Activated CD4-positive, alpha-beta T cell treated with anti-CD3 and anti-CD28 coated beads, Interleukin-2, amount 50 U/mL, for 48 hours (primary cell): ENCODE measurements around the gene FAAP20.
A peak's percentile ranks its signal among the peaks of the same experiment; 100 is the strongest.

Experiments
- DNase-seq, 2 experiments: peaks; one replicate each; pipeline ENCODE4 v3.0.0-alpha.2; 2020

Gene FAAP20

DNA sequence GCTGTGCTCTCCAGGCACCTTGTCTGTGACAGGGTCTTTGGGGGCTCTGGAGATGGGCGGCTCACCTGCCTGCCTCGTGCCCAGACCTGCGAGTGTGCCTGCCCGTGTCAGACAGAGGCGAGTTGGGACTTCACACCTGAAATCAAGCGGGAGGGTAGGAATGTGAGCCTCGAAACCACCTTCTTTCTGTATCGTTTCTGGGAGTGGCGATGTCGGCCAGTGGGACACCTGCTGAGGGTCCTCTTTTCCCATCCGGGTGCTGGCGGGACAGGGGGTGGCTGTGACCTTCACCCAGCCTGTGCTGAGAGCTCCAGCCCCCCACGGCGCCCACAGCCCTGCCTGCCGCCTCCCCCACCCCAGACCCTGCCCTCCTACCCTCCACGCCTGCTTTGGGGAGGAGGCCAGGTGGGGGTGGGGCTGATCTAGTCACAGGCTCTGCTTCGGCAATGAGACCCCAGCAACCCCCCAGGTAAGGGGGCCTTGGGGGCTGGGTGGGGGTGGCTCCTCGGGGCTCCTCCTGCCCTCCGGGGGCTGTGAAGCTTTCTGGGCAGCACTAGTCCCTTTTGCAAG, 15.6 kb upstream of the FAAP20 start:
- no peak for DNase-seq

DNA sequence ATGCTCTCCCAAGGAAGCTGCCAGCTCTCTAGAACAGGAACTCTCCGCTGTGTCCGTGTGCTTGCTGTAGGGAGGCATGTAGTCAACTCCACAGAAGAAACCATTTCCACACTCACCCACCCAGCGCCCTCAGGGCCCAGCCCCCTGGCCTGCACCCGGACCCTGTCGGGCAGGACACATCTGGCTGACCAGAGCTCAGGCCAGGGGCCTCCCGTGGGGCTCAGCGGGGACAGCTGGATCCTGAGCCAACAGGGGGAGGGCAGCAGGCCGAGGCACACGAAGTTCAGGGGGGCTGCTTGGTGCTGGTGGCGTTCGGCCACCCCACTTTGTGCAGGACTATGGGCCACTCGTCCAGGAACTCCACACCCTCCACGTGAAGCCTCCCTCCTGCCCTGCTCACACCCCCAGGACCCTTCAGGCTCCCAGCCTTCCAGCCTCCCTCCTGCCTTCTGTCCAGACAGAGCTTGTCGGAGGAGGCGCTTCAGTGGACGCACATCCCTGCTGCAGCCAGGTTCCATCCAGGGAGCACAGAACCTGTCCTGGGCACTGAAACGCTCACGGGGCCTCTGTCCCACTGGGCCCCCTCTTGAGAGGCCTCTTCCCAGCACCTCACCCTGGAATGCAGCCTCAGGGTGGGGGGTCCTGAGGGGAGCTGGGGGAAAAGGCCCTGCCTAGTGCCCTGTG, 15.0 kb upstream of the FAAP20 start:
- DNase-seq: no peak

DNA sequence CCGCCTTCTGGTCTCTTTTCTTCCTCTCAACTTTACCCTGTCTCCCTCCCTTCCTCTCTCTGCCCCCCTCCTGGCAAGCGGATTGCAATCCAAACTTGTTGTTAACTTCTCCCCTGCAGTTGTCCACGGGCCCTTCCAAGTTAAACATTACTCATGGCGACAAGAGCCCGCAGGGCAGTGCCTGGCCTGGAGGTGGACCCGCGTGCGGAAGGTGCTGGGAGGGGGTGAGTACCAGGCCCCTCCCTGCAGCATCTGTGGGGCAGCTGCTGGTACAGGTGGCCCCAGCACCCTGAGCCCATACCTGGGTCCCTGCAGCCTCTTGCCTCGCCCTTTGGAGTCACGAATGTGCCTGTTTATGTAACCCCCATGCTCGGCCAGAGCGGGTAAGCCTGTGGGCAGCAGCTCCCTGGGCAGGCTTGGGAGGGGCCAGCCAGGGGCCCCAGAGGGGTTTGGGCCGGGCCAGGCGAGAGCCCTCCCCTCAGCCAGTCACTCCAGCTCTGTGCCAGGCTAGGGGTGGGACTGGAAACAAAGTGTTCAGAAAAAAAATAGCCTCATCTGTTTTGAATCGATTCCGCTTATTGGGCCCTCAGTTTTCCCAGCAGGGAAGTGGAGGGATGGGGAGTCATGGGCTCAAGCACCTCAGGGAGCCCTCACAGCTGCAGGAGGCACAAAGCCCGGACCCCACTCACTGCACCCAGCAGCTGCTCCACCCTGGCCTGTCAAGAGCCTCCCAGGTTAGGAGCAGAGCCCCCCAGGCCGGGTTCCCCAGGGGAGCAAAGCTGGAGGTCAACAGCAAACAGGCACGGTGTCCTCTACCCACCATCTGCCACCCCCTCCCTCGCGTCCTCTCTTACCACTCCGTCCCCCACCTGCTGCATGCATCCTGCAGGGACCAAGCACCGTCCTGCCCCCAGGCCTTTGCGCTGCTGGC, 14.0 kb upstream of the FAAP20 start:
- no peak for DNase-seq

DNA sequence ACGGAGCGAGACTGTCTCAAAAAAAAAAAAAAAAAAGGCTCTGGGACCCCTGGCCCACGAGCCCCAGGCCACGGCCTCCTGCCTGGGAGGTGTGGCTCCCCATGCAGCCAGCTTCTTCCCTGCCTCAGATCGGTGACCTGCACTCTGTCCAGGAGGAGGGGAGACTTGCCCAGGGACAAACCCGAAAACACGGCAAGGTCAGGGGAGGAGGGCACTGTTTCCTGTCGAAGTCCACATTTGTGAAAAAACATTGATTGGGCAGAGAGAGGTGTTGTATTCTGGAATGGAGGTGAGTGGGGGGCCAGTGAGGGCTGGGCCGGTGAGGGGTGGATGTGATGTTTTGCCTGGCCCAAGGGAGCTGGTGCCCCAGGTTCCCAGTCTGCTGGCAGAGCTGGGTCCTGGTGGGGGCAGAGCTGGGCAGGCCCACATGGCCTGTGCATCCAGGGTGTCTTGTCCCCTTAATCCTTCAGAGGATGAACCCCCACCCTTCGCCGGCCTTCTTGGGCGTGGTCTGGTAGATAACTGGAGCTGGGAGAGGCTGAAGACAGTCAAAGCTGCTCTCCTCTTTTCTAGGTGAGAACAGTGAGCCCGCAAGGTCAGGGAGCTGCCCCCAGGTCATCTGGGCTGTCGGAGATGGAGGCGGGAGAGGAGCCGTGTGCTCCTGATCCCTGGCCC, 12.4 kb upstream of the FAAP20 start:
- no peak for DNase-seq

DNA sequence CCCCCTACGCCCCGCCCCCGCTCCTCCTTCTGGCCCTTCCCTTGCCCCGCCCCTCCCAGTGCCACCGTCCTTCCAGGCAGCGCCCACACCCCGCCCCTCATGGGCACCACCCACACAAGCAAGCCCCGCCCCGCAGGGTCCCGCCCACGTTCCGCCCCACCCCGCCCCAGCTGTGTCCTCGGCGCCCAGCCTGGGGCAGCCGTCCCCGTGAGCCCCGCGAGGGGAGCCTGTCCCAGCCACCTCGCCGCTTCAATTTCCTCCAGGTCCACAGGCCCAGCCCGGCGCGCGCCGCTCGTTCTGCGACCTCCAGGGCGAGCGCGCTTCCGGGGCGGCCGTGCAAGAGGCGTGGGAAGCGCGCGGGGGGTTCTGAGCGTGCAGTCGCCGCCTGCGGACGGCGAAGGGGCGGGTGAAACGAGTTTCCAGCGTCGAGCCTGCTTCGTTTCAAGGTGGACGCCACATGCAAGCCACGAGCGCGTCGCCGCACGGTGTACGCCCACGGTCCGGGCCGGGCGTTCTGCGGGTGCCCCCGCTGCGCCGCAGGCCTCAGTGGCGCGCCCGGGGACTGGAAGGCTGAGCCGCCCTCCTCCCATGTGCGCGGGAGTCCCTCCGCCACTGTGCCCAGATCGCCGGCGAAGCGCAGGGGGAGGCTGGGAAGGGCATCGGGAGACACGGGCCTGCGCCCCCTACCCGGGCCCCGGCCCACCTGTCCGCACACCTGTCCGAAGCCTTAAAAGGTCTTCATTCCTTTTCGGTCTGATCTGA, 10.8 kb upstream of the FAAP20 start:
- peak; percentile 92 for DNase-seq

DNA sequence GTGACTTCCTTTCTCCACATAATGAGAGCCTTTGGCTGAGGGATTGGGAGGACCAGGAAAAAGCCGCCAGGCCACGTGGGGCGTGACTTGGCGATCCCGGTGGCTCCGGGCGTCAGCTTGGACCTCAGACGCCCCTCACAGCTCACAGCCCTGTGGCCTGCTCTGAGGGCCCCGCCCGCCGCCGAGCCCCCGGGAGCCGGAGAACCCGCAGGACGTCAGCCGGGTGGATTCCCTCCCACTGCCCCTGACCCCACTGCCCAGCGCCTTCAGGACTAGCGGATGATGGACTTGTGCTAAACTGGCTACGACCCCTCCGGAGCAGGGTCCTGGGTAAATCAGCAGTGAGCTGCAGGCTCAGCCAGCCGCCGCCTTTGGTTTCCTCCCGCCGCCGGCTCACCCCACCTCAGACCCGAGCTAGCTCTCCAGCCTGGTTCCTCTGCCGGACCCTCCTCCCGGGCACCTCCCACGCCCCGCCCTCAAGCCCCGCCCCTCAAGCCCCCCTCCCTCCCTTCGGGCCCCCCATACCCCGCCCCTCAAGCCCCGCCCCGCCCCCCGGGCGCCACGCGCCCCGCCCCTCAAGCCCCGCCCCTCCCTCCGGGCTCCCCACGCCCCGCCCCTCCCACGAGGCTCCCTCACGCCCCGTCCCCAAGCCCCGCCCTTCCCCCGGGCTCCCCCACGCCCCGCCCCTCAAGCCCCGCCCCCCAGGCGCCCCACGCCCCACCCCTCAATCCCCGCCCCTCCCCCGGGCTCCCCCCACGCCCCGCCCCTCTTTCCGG, 10.0 kb upstream of the FAAP20 start:
- DNase-seq: no peak

DNA sequence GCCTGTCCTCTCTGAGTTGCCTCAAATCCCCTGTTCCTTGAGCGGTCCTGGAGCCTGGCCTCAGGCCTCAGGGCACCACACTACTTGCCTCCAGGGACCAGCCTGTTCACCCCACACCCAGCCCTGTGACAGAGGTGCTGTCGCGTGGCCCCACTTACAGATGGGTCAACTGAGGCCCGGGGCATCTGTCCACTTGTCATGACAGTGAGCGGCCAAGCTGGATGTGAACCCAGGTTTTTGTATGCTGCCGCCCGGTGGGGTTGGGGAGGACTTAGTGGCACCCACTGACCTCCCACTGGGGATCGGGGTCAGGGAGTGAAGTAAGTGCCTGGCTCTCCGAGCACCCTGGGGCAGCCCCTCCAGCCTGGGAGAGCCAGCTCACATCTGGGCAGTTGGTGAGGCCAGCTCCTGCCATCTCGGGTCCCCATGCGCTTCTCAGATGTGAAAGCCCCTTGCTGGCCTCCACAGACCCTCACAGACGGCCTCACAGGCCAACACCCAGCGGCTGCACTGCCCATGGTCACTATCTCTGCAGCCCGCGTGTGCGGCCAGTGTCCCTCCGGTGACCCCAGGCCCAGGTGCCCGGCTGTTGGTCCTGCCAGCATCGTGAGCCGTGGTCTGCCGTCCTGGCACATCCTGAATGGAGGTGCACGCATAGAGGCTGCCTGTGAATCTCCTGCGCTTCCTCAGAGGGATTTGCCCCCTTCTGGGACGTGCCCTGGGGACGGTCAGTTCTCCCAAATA, 9.3 kb upstream of the FAAP20 start:
- DNase-seq: no peak

DNA sequence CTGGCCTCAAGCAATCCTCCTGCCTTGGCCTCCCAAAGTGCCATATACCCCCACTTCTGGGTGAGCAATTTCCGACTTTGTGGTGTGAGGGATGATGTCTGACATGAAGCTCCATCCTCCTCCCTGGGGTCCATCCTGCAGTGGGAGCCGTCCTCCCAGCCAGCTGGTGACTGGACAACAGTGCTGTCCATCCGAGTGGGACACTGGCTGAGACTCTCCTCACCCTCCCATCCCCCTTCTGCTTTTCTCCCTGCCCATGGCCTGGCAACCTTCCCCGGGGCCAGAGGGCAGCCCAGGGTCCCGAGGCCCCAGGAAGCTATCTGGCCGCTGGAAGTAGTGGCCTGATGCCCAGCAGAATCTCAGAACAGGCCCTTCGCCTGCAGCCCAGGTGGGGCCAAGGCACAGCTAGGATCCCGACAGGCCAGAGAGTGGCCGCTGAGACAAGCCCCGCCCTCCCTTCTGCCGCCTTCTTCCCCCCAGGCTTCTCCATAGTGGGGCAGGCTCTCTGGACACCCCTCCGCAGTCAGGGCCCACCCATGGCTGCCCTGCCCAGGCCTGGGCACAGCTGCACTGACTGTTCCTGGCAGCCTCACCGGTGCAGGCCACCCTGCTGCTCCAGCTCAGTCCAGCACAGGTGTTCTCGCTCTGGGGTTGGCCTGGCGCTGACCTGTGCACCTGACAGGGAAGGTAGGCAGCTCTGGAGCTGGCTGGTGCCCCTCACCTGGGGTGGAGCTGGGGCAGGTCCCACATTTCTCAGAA, 8.4 kb upstream of the FAAP20 start:
- no peak for DNase-seq

DNA sequence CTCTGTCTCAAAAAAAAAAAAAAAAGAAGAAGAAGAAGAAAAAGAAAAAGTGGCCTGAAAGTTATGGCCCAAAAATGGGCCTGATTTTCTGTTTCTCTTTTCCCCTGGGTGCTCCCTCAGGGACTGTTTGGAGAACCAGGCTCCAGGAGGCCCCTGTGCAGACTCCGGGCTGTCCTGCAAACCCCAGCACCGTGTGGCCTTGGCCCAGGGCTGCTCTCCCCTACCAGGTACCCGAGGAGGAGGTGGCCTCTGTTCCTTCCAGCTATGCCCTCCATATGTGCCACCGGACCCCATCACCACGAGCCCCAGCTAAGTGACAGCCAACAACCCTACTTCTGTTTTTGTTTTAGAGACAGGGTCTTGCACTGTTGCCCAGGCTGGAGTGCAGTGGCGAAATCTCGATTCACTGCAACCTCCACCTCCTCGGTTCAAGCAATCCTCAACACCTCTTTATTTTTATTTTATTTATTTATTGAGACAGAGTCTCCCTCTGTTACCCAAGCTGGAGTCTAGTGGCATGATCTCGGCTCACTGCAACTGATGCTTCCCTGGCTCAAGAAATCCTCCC, 7.5 kb upstream of the FAAP20 start:
- DNase-seq: no peak

DNA sequence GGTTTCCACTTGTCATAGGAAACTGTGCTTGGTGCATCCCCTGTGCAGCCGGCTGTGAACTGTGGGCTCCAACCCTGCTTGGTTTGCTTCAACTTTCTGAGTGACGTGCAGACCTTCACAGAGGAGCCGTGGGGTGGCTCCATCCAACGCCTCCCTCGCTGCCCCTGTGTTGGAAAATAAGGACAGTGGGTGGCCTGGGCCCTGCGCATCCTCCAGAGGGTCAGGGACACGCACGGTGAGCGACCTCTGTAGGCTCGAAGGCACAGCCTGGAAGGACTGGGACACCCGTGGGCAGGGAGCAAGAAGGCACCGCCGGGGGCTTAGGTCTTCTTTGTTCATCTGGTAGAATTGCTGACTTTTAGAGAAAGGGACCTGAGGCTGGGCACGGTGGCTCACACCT, 6.5 kb upstream of the FAAP20 start:
- DNase-seq: no peak

DNA sequence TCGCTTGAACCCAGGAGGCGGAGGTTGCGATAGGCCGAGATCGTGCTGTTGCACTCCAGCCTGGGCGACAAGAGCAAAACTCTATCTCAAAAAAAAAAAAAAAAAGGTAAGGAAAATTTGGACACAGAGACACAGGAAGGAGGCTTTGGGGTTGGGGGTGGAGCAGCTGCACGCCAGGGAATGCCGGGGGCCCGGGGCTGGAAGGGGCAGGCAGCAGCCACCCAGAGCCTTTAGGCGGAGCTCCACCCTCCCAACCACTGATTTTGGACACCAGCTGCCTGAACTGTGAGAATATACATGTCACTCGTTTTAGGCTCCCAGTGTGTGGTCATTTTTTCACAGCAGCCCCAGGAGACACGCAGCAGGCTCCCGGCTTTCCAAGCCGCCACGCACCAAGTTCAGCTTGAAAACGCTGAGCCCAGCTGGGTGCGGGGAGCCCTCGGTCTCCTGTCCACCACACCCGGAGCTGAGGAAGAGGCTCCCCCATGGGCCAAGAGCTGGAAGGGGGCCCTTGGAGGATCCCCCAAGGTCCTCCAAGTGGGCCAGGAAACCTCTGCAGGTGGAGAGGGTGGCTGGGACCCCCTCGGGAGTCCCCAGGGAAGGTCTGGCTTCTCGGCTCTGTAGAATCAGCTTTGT, 5.9 kb upstream of the FAAP20 start:
- no peak for DNase-seq

DNA sequence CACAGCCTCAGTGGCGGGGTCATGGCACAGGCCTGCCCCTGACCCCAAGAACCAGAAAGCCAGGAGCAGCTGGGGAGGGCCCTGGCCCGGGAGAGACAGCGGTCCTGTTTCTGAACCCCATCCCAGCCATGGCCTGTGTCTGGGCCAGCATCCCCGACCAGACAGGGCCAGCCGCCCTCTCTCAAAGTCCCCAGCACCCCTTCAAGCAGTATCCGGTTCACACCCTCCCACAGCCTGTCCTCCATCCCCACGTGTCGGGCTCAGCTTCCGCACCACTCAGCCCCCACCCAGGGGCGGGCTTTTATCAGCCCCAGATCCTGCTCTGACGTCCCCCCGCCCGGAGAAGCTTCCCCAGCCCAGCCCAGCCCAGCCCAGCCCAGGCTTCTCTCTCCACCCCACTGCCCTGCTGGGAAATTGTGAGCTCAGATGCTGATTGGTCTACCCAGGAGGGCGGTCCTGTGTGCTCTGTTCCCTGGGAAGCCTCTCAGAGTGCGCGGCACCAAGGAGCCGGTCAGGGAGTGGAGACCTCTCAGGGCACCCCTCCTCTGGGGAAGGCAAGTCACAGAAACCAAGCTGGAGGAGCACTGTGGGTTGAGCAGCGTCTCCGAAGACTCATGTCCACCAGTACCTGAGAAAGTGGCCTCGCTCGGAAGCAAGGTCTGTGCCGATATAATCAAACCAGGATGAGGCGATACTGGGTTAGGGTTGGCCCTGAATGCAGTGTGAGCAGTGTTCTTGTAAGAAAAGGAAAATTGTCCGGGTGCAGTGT, 4.7 kb upstream of the FAAP20 start:
- peak; percentile 87 to 90 for DNase-seq

DNA sequence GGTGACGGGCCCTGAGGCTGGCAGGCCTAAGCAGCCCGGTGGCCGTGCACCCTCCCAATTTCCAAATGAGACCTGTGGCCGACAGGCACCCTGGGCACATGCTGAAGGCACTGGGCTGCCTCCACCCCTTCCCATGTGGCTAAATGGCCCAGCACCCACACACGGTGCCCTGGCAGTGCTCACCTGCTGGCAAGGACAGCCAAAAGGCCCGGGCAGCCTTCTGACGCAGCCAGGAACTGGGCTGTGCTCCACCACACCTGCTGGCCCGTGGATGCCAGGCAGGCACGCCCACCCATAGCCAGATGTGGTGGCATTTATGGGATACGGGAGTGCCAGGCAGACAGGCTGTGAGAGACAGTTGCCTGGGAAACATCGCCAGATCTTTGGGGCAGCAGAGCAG, 4.0 kb upstream of the FAAP20 start:
- no peak for DNase-seq

DNA sequence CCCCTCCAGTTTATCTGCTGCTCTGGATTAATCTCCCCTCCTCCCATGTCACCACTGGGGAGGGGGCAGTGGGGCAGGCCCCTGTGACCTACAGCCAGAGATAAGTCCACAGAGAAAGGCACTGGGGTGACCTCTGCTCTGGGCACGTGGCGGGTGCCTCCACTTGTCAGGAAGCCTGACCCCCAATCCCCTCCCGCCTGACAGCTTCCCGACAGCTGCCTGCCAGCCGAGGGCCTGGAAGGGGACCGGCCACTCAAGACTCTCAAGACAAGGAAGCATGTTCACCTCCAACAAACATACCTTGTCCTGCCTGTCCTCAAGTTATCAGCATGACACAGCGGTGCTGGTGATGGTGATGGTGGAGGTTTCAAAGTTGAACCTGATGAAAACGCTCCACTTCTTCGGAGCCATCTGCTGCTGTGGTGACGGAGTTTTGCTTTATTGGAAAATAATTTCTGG, 3.2 kb upstream of the FAAP20 start:
- no peak for DNase-seq

DNA sequence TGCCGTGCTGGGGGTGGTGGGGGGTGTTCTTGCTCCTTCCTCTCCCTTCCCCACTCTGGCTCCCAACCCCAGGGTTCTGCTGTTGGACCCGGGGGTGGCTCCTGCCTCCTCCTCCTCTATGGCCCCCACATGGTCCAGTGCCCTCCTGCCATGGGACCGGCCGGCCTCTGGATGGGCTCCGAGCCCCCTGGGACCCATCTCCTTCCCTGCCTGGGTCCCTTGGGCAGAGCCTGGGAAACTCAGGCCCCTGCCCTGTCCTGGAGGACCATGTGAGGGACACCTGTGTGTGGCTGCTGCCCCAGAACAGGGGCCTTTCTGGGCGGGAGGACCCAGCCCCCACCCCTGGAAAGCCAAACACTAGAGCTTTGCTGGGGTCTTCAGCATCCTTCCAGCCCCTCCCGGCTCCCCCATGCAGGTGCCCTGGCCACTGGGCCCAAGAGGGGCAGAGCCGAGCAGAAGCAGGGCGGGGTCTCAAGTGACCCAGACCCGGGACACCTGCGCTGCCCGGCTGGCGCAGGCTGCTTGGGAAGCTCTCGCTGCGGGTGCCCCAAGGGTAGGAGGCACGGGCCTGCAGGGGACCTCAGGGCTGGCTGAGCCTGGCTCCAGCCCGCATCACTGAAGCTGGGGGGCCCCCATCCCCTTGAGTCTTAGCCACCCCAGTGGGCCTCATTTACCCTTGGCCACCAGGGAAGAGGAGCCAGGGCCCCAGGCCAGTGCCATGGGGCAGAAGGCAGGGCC, 2.5 kb upstream of the FAAP20 start:
- DNase-seq: no peak

DNA sequence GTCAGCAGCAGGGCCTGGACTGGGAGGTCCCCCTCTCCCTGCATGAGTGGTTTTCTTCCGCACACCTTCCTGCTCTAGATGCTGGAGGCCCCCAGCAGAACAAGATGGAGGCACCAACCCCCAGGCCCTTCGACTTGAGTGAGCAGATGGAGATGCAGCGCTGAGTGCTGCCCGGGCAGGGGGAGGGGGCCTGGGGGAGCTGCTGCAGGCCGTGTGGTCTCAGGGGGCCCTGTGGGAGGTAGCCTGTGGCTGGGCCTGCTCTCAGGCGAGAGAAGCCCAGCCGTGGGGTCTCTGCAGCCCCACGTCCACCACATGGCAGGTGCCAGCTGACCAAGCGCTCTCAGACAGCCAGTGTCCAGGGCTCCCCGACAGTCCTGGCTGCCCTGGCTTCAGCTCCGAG, 1.2 kb upstream of the FAAP20 start:
- DNase-seq: no peak

DNA sequence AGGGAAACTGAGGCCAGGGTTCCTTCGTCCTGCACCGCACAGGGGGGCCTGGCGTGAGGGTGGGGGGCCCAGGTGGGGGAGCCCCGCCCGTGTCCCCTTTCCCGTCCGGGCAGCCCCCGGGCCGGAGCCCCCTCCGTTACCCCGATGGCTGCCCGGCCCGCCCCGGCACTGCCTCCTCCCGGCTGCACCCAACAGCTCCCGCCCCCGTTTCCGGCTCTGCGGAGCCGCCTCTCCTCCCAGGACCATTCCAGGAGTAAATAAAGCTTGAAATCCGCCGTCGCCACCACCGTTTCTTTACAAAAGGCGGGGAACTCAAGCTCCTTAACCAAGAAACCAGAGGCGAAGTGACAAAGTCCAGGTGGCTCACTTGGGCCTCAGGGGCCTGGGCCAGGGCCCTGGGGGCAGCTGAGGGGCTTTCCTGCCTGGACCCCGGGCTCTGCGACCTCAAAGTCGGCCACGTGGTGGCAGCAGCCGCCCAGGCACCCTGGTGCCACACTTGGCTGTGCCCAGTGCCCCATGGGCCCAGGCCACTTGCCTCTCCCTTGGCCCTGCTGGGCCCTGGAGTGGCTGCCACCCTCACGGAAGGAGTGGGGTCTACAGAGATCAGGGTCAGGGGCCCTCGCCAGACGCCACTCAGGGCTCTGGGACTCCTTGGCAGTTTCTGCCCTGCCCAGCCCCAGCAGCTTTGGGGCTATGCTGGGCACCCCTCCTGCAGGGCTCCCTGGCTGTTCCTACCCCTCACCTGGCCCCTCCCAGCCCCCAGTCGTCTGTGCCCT, 514 bp upstream of the FAAP20 start:
- DNase-seq: peak; percentile 86 to 90
